ENCODE data around the gene PTPRR.
"Not testable (repeated sequence)": the region's sequence is repeated elsewhere in the genome, so short reads cannot be mapped to it uniquely, and the experiment has no call there.

PTPRR gene

GRCh38 chr12:70815056-70815455 lies 105.5 kb downstream of the PTPRR start:
- no peaks in the 10 kb centered on the region for H3K27me3 ChIP-seq
- TF ChIP-seq, protein P1, sequence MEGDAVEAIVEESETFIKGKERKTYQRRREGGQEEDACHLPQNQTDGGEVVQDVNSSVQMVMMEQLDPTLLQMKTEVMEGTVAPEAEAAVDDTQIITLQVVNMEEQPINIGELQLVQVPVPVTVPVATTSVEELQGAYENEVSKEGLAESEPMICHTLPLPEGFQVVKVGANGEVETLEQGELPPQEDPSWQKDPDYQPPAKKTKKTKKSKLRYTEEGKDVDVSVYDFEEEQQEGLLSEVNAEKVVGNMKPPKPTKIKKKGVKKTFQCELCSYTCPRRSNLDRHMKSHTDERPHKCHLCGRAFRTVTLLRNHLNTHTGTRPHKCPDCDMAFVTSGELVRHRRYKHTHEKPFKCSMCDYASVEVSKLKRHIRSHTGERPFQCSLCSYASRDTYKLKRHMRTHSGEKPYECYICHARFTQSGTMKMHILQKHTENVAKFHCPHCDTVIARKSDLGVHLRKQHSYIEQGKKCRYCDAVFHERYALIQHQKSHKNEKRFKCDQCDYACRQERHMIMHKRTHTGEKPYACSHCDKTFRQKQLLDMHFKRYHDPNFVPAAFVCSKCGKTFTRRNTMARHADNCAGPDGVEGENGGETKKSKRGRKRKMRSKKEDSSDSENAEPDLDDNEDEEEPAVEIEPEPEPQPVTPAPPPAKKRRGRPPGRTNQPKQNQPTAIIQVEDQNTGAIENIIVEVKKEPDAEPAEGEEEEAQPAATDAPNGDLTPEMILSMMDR (IDR thresholded peaks at IDR 0.05), result no peak
- H3K4me3 ChIP-seq (ENCODE audit: low read depth in 1 of 2, low read length in 1 of 2), result no peak overlapping the region
- H3K4me1 ChIP-seq (ENCODE audit: control insufficient read depth in 1 of 2, insufficient read depth in 1 of 2, low read depth in 1 of 2, low read length in 1 of 2), result no peaks in the 10 kb centered on the region
- H3K9me3 ChIP-seq, result no peaks in the 10 kb centered on the region
- H3K36me3 ChIP-seq, result no peaks in the 10 kb centered on the region
- no peak overlapping the region for H3K27ac ChIP-seq

DNA sequence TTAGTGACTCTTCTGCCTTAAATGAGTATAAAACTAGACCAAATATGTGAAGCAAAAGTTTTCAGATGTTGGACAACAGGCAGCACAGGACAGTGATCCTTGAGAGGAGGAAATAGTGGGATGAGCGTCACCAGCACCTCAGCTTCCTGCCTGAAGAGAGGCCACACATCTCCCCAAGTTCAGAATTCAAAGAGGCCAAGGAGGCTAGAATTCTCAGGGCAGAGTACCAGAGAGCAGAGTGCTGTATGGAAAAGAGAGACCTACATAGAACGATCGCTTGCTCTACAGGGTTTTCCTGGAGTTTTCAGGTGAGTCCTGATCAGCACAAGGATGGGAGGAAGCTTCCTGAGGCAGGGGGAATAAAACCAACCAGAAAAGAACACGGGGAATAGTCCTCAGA lies 107.0 kb downstream of the PTPRR start:
- H3K27me3 ChIP-seq, result no peaks in the 10 kb centered on the region
- no peak overlapping the region for H3K27ac ChIP-seq
- no peak overlapping the region for H3K4me3 ChIP-seq (ENCODE audit: low read depth in 1 of 2, low read length in 1 of 2)
- no peaks in the 10 kb centered on the region for H3K36me3 ChIP-seq
- TF ChIP-seq, protein P1 (IDR thresholded peaks at IDR 0.05), result no peak
- H3K9me3 ChIP-seq, result no peaks in the 10 kb centered on the region
- no peaks in the 10 kb centered on the region for H3K4me1 ChIP-seq (ENCODE audit: control insufficient read depth in 1 of 2, insufficient read depth in 1 of 2, low read depth in 1 of 2, low read length in 1 of 2)

- Histone ChIP-seq H3K4me1 (ENCODE audit: control insufficient read depth in 1 of 2, insufficient read depth in 1 of 2, low read depth in 1 of 2, low read length in 1 of 2) (no peaks in the 10 kb centered on the region), H3K4me3 (ENCODE audit: low read depth in 1 of 2, low read length in 1 of 2) (no peak overlapping the region), H3K36me3 (no peaks in the 10 kb centered on the region), H3K27ac (no peak overlapping the region), H3K27me3 (no peaks in the 10 kb centered on the region), H3K9me3 (no peaks in the 10 kb centered on the region)
- TF ChIP-seq, protein P1 (IDR thresholded peaks at IDR 0.05), result no peak
Measured at GRCh38 chr12:70812136-70812535, 108.4 kb downstream of the PTPRR start.

DNA sequence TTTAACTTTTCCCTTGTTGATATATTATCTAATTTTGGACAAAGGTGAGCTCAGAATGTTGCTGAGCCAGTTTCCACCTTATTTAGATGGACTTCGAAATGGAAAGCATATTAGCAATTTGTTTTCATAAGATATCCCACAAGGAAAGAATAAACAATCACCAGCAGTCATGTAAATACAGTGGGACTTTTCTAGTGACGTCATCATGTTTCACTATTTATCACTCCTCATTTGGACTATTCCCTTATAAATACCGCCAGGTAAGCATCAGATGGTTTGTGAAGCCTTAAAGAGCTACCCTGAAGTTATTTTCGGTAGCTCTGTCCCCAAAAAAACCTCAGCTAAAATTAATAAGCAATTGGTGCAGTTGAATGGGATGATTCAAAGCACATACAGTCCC lies 110.7 kb downstream of the PTPRR start:
- no peak overlapping the region for H3K27ac ChIP-seq
- no peaks in the 10 kb centered on the region for H3K27me3 ChIP-seq
- TF ChIP-seq, protein P1 (IDR thresholded peaks at IDR 0.05), result no peak
- H3K4me3 ChIP-seq (ENCODE audit: low read depth in 1 of 2, low read length in 1 of 2), result no peak overlapping the region
- H3K4me1 ChIP-seq (ENCODE audit: control insufficient read depth in 1 of 2, insufficient read depth in 1 of 2, low read depth in 1 of 2, low read length in 1 of 2), result no peaks in the 10 kb centered on the region
- no peaks in the 10 kb centered on the region for H3K36me3 ChIP-seq
- H3K9me3 ChIP-seq, result no peaks in the 10 kb centered on the region

DNA sequence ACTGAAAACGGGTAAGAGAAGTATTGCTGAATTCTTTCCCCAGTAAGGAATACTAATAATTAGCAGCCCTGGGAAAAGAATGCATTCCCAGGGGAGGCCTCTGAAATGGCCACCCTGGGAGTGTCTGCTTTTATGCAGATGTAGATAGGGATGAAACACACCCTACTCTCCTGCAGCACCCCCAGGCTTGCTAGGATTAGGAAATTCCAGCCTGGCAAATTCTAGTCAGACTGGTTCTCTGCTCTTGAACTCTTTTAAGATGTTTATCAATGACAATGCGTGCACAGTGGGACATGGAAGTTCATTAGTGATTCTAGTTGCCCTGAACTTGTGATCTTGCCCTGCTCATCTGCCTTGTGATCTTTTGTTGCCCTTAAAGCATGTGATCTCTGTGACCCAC lies 112.5 kb downstream of the PTPRR start:
- not testable (repeated sequence) for H3K4me3 ChIP-seq (ENCODE audit: low read depth in 1 of 2, low read length in 1 of 2); H3K9me3 ChIP-seq; H3K27me3 ChIP-seq; H3K27ac ChIP-seq; H3K36me3 ChIP-seq; H3K4me1 ChIP-seq (ENCODE audit: control insufficient read depth in 1 of 2, insufficient read depth in 1 of 2, low read depth in 1 of 2, low read length in 1 of 2)

DNA sequence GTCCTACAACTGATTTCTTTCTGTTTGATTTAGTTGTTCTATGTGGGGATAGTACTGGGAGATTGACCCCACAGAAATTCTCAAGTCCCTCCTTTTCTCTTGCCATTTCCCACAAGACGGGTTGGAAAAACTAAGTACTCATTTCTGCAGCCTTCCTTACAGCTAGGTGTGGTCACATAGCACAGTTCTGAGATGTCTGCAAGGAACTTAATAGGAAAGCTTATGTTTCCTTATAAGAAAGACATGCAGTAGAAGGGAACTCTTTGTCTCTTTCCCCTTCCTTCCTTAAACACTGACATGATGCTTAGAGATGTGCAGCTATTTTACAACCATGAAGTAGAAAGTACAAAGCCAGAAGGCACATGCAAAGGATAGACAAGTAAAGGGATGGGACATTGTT lies 113.7 kb downstream of the PTPRR start:
- Histone ChIP-seq H3K9me3 (no peaks in the 10 kb centered on the region), H3K36me3 (no peaks in the 10 kb centered on the region), H3K4me1 (ENCODE audit: control insufficient read depth in 1 of 2, insufficient read depth in 1 of 2, low read depth in 1 of 2, low read length in 1 of 2) (no peaks in the 10 kb centered on the region), H3K4me3 (ENCODE audit: low read depth in 1 of 2, low read length in 1 of 2) (no peak overlapping the region), H3K27ac (no peak overlapping the region), H3K27me3 (no peaks in the 10 kb centered on the region)
- TF ChIP-seq, protein P1 (IDR thresholded peaks at IDR 0.05), result no peak
